Measurements from ENCODE around the gene PDK3.

PDK3 gene

DNA sequence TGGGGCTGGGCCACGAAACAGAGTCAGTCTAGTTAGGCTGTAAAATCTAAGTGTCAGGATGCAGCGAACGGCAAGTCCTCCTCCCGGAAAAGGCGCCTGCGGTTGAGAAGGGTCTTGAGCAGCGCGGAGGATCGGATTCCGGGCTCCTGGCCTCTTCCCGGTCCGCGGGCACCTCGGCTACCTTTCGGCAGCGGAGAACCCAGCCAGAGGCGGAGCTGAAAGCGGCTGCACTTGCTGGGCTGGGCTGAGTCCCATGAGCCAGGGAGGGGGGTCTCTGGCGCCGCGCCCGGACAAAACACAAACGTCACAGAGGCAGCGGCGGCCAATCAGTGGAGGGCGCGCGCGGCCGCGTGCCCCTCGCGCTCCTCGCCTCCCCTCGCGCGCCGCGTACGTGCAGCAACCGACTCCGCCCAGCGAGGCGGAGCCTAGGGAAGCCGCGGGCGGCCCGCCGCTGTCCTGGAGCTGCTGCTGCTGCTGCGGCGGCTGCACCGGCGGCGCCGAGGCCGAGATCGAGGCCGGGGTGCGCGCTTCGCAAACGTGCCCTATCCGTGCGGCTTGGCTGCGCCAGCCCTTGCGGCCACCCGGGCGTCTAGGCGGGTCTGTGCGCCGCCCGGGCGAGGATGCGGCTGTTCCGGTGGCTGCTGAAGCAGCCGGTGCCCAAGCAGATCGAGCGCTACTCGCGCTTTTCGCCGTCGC, at the start of gene PDK3:
TSS of gene PDK3 (plus strand) at position 451 of the 696 bp plus-strand sequence. CDS start at position 621, 170 bp downstream.
- peak; percentile 89 for DNase-seq

DNA sequence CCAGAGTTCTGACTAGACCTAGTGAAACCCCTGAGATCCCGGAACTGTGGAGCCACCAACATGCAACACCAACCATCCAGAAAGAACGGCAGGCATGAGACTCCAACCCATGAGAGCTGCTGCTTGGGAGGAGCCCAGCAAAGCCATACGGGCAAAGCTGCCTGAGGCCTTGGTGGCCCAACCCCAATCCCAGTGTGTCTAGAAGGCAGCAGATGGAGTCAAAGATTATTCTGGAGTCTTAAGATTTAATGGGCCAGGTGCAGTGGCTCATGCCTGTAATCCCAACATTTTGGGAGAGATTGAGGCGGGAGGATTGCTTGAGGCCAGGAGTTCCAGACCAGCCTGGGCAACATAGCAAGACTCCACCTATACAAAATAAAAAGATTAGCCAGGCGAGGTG, 49.2 kb upstream of the PDK3 start:
- no peak for DNase-seq

DNA sequence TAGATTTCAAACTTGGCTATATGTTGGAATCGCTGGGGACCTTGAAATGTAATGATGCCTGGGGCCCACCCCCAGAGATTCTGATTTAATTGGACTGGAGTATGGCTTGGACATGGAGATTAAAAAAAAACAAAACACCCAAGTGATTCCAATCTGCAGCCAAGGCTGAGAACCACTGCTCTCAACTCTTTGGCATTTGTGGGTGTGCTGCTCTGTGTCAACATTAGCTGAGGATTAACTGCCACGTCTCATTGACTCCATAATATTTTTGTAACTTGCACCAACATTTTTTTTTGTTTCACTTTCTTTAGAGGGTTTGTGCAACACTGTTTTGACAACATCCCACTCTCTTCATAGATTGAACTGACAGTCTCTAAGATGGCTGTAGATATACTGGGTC, 41.1 kb upstream of the PDK3 start:
- DNase-seq, result no peak

DNA sequence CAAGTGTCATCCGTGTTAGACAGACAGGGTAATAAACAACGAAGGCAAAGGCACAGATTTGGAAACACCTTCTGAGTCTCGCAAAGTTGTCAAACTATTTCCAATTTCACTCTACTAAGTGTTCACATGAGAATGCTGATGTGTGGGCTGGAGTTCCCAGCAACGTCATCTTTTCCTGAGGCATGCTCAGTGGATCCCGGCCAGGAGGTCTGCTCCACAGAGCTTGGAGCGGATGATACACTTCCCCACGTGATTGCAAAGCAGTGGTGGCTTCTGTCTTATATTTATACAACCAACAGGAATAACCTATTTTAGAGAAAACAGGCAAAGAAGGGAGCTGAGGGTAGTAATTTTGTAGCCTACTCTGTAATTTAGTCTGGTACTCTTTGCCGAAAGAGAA, 40.1 kb upstream of the PDK3 start:
- DNase-seq, result no peak

GRCh38 chrX:24425806-24426205, 39.3 kb upstream of the PDK3 start:
- no peak for DNase-seq

DNA sequence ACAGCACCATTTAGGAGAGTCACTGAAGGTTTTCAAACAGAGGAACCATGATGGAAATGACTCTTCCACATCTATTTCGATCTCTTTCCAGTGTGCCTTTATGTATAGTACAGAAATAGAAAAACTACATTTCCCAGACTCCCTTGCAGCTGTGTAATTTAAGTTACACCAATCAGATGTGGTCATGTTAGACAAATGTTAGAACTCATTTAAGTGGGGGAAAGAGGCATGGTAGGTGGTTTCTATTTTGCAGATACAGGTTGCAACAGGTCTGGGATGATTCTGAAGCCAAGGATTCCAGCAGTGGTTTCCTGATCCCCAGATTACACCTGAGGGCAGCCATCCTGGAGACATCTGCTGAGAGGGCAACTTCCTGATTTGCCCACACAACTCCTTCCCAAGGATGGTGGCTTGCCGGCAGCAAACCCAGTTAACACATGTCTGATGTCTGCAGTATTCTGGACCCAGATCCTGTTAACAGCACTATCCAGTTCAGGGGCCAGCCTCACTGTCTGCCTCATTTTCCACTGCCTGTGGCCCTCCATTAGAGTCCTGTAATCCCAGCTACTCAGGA, 38.7 kb upstream of the PDK3 start:
- DNase-seq, result peak; percentile 24

GRCh38 chrX:24426921-24427746, 38.0 kb upstream of the PDK3 start:
- no peak for DNase-seq

DNA sequence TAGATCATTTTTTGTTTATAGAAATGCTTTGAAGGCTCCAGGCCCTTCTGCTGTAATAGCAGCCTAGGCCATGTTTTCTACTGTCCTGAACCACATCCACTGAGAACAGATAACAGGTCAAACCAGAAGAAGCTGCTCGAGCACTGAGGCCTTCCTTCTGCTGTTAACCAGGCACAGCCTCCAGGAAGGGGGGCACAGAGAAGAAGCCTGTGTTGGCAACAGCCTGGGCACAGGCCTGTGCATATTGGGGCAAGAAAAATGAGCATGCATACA, 37.4 kb upstream of the PDK3 start:
- no peak for DNase-seq

DNA sequence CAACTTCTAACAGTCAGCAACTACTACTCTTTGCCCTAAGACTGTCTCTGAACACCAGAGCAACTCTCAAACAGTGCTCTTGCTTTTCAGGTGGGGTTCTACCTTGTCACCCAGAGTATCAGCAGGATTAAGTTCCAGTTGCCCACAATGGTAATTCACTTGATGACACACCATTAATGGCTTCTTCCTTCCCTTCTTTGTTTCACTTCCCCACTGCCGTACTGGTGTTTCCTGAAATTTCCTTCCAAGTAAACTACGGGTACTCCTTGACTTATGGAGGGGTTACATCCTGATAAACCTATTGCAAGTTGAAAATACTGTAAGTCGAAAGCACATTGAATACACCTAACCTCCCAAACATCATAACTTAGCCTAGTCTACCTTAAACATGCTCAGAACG, 36.6 kb upstream of the PDK3 start:
- no peak for DNase-seq

GRCh38 chrX:24435060-24435459, 30.0 kb upstream of the PDK3 start:
- DNase-seq, result no peak

DNA sequence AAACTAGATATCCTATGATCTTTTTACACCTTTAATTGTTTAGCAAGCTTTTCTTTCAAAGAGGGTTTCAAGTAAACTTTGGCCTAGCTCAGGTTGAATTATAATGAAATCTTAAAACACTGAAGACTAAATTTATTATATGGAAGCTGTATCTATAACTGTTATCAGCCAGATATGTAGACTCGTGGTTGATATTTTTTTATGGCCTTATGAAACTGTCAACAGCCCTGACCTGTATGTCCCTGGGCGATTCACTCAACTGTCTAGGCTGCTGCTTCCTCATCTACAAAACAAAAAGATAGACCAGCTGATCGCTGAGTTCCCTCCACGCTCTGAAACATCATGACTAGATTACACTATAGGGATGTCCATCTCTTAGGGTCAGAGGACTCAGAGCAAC, 21.2 kb upstream of the PDK3 start:
- DNase-seq, result no peak

- DNase-seq, result no peak
Measured at GRCh38 chrX:24444645-24445044, 20.4 kb upstream of the PDK3 start.

DNA sequence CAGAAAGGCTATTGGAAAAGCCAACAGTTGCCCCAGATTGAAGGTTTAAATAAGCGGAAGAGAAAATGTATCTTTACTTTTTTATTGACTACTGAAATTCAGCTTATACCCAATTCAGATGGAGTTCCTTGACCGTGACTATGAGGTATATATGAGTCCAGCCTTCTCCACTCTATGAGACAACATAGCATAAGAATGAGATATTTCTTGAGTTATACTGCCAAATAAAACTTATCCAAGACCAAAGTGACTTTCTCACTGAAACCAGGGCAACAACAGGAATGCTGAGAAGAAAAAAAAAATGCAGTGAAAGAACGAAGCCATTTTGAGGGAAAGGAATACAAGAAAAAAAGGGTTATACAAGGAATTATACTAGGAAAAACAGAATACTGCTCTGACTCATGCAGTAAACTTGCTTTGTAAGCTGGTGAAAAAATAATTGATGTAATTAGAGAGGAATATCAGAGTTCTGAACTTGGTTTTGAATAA, 16.3 kb upstream of the PDK3 start:
- no peak for DNase-seq

GRCh38 chrX:24463077-24463476, 2.0 kb upstream of the PDK3 start:
- no peak for DNase-seq

DNA sequence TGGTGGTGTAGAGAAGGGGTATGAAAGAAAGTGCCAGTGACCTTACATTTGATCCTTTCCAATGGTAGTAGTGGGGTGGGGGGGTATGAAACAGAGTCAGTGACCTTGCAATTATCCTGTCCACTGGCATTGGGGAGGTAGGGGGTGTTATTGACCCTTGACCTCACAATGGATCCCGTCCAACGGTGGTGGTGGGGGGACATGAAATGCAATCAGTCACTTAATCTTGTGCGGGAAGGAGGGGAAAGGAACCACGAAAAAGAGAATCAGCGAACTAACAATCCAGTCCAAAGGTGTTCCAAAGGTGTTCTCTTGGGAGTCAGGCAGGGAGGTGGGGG, 619 bp upstream of the PDK3 start:
- DNase-seq, result no peak

DNA sequence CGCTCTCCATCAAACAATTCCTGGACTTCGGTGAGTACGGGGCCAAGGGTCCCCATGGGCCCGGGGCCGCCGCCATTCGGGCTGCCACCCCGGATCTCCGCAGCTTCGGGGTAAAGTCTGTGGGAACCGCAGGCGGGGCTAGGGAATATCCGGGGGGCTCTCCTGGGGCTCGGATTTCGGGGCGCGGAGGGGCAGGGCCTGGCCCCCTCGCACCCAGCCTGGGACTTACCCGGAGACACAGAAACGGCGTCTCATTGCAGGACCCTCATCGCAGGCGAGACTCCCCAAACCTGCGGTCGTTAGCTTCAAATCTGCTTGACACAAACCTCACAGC, 413 bp downstream of the PDK3 start:
- no peak for DNase-seq

GRCh38 chrX:24466025-24466424, 939 bp downstream of the PDK3 start:
- no peak for DNase-seq

GRCh38 chrX:24468245-24468644, 3.2 kb downstream of the PDK3 start:
- DNase-seq, result no peak

- no peak for DNase-seq
Measured at GRCh38 chrX:24471808-24472207, 6.7 kb downstream of the PDK3 start.

DNA sequence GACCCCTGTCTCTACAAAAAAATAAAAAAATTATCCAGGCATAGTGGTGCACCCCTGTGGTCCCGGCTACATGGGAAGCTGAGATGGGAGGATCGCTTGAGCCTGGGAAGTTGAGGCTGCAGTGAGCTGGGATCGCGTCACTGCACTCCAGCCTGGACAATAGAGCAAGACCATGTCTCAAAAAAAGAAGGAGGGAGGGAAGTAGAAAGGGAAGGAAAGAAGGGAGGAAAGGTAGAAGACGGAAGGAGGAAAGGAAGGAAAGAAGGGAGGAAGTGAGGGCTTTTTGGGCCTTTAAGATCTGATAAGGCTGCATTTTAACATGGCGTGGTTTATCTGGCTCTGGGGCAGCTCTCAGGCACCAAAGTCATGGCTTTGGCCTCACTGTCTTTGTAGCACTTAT, 10.4 kb downstream of the PDK3 start:
- no peak for DNase-seq

DNA sequence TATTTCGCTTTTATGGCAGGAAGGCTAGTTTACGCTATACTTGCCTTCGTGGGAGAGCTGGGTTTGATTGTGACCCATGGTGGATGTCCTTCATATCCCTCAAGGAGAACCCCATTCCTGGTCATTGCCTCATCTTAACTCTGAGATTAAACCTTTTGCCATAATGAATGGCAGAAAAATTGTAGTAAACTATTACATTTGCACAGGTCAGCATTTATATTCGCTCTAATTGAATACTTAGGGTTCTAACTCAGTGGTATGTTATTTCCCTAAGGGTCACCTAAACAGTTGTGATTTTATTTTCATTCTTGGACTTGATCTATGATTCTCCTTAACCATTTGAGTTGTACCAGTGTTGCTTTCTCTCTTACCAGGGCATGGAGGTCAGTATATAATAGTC, 13.4 kb downstream of the PDK3 start:
- no peak for DNase-seq

- DNase-seq, result peak; percentile 89
Measured at GRCh38 chrX:24479924-24480323, 14.8 kb downstream of the PDK3 start.

- DNase-seq, result peak; percentile 47
Measured at GRCh38 chrX:24480400-24480865, 15.3 kb downstream of the PDK3 start.

GRCh38 chrX:24482823-24483415, 17.8 kb downstream of the PDK3 start:
- peak; percentile 33 for DNase-seq
